GM23338 (cell line): Measurements from ENCODE around the gene COL5A2. TPM values are rescaled to one million over a fixed set of nuclear protein-coding genes. Genes with fewer than 3 reads are reported as not detected.

Source experiments
- ATAC-seq: fragments of 200-7000 bp; cut with Tn5 transposase; 3 replicates; pipeline ENCODE4 v1.9.1; 2020
- DNase-seq: peaks from one replicate; pipeline ENCODE4 v3.0.0-alpha.2; 2015; ENCODE audit warnings: low spot score
- H2AFZ ChIP-seq: fragments of 200-600 bp; sonication (generic); 2 replicates; pipeline ENCODE4 v1.8.0; 2016; ENCODE audit warnings: antibody characterized with exemption, mild to moderate bottlenecking, moderate library complexity
- H3F3A ChIP-seq: fragments of 200-600 bp; sonication (generic); replicated peaks from 2 replicates; pipeline ENCODE4 v1.8.0; 2017; ENCODE audit warnings: antibody characterized with exemption, mixed run types, low read depth
- H3K27ac ChIP-seq: fragments of 200-600 bp; sonication (generic); 2 replicates; pipeline ENCODE4 v1.6.1; 2016; ENCODE audit warnings: low read depth
- H3K27me3 ChIP-seq: fragments of 200-600 bp; sonication (generic); 2 replicates; pipeline ENCODE4 v1.8.0; 2016; ENCODE audit warnings: mild to moderate bottlenecking, mixed run types, moderate library complexity; ENCODE audit not compliant: insufficient read depth
- H3K36me3 ChIP-seq: fragments of 200-600 bp; sonication (generic); 2 replicates; pipeline ENCODE4 v1.8.0; 2016; ENCODE audit warnings: mild to moderate bottlenecking; ENCODE audit not compliant: insufficient read depth
- H3K4me1 ChIP-seq: fragments of 200-600 bp; sonication (generic); 2 replicates; pipeline ENCODE4 v1.8.0; 2016; ENCODE audit warnings: mild to moderate bottlenecking, moderate library complexity; ENCODE audit not compliant: insufficient read depth
- H3K4me2 ChIP-seq: fragments of 200-600 bp; sonication (generic); 2 replicates; pipeline ENCODE4 v1.7.1; 2017; ENCODE audit warnings: mixed run types
- H3K4me3 ChIP-seq: fragments of 200-600 bp; sonication (generic); 2 replicates; pipeline ENCODE4 v1.6.1; 2016; ENCODE audit warnings: mixed run types
- H3K79me2 ChIP-seq: fragments of 200-600 bp; sonication (generic); replicated peaks from 2 replicates; pipeline ENCODE4 v1.8.0; 2017; ENCODE audit warnings: mild to moderate bottlenecking; ENCODE audit not compliant: insufficient read depth
- H3K9me2 ChIP-seq: fragments of 200-600 bp; sonication (generic); 2 replicates; pipeline ENCODE4 v1.8.0; 2017; ENCODE audit not compliant: insufficient read depth
- H4K20me1 ChIP-seq: fragments of 200-600 bp; sonication (generic); replicated peaks from 2 replicates; pipeline ENCODE4 v1.8.0; 2017; ENCODE audit warnings: mild to moderate bottlenecking; ENCODE audit not compliant: insufficient read depth
- H3K27ac Mint-ChIP-seq: 2 replicates; pipeline ENCODE4 v1.8.0; 2020; ENCODE audit warnings: inconsistent platforms, mild to moderate bottlenecking, moderate library complexity, mixed read lengths
- H3K27me3 Mint-ChIP-seq: 3 replicates; pipeline ENCODE4 v1.8.0; 2022; ENCODE audit warnings: low read depth, mild to moderate bottlenecking, moderate library complexity, mixed read lengths, inconsistent platforms; ENCODE audit not compliant: insufficient read depth, poor library complexity
- H3K36me3 Mint-ChIP-seq: 3 replicates; pipeline ENCODE4 v1.8.0; 2021; ENCODE audit warnings: low read depth, mild to moderate bottlenecking, inconsistent platforms, moderate library complexity, mixed read lengths
- H3K4me1 Mint-ChIP-seq: 3 replicates; pipeline ENCODE4 v1.8.0; 2020; ENCODE audit warnings: mild to moderate bottlenecking, inconsistent platforms, mixed read lengths
- H3K4me3 Mint-ChIP-seq: 3 replicates; pipeline ENCODE4 v1.8.0; 2021; ENCODE audit warnings: moderate library complexity, mild to moderate bottlenecking, inconsistent platforms, mixed read lengths
- H3K9me3 Mint-ChIP-seq: 3 replicates; pipeline ENCODE4 v1.8.0; 2020; ENCODE audit warnings: moderate library complexity, mild to moderate bottlenecking, inconsistent platforms, mixed read lengths
- ZNF462 ChIP-seq: fragments of 250-450 bp; sonication (Bioruptor Pico); IDR thresholded peaks from 2 replicates; pipeline ENCODE4 v1.5.0; 2020; ENCODE audit warnings: mild to moderate bottlenecking, moderate library complexity
- polyA plus RNA-seq: library from polyadenylated mRNA; unstranded; fragments of >200 nt; fragmentation: Nextera tagmentation; extraction: Ambion mirVana; gene quantifications from 2 replicates; pipeline ENCODE4 v1.2.1, GENCODE V29; 2016
- total RNA-seq: library from RNA; depleted of rRNA; stranded (reverse); fragments of >200 nt; shearing (Covaris generic); gene quantifications from 2 replicates; pipeline ENCODE4 v1.2.3, GENCODE V29; 2014
- TF ChIP-seq, protein P1 (sequence below), 2 experiments: fragments of 200-600 bp in 1 of 2; sonication (generic) in 1 of 2; conservative IDR thresholded peaks; 2 replicates each; pipeline versions ENCODE4 v1.5.1 to v1.6.1; 2016 to 2017; ENCODE audit warnings: antibody characterized with exemption in 2 of 2, low read depth in 2 of 2, mild to moderate bottlenecking in 2 of 2, moderate library complexity in 1 of 2
- TF ChIP-seq, protein P2 (sequence below): IDR thresholded peaks from one replicate; pipeline ENCODE4 v1.6.1; 2018; ENCODE audit warnings: antibody characterized with exemption; ENCODE audit not compliant: unreplicated experiment

Gene COL5A2
- total and polyA plus RNA-seq, 2 experiments from 2014 or later = 6.7 to 19.7 TPM

DNA sequence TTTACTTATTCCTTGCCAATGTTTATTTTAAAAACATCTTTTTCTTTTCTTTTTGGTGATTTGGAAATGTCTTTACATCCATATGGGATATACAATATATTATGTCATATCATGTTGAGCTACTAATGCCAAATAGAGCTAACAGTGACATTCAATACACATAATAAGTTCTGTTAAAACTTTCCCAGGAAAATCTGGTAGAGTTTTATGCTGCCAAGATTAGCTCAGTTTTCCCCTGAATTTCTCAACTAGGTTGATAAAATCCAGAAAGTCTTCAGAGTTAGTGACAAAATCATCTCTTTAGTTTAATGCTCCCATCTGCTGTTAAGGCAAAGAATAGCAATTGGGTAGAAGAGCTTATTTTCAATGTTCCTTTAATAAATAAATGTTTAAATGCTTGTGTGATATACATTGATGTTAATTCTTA, 195.5 kb downstream of the COL5A2 start:
- Histone ChIP-seq H3K9me2 (no peaks in the 10 kb centered on the region), H3K36me3 (no peaks in the 10 kb centered on the region), H3F3A (no peaks in the 10 kb centered on the region), H2AFZ (no peak overlapping the region), H3K4me3 (no peak overlapping the region), H4K20me1 (no peaks in the 10 kb centered on the region), H3K79me2 (no peaks in the 10 kb centered on the region), H3K27ac (no peak overlapping the region), H3K4me2 (no peak overlapping the region), H3K27me3 (no peaks in the 10 kb centered on the region), H3K4me1 (no peaks in the 10 kb centered on the region)
- DNase-seq (peak; percentile 20), ATAC-seq (no peak)
- Mint-ChIP-seq H3K9me3 (no peaks in the 10 kb centered on the region), H3K36me3 (no peaks in the 10 kb centered on the region), H3K27ac (no peak overlapping the region), H3K4me1 (no peaks in the 10 kb centered on the region), H3K4me3 (no peak overlapping the region), H3K27me3 (no peaks in the 10 kb centered on the region)
- TF ChIP-seq, protein P1, sequence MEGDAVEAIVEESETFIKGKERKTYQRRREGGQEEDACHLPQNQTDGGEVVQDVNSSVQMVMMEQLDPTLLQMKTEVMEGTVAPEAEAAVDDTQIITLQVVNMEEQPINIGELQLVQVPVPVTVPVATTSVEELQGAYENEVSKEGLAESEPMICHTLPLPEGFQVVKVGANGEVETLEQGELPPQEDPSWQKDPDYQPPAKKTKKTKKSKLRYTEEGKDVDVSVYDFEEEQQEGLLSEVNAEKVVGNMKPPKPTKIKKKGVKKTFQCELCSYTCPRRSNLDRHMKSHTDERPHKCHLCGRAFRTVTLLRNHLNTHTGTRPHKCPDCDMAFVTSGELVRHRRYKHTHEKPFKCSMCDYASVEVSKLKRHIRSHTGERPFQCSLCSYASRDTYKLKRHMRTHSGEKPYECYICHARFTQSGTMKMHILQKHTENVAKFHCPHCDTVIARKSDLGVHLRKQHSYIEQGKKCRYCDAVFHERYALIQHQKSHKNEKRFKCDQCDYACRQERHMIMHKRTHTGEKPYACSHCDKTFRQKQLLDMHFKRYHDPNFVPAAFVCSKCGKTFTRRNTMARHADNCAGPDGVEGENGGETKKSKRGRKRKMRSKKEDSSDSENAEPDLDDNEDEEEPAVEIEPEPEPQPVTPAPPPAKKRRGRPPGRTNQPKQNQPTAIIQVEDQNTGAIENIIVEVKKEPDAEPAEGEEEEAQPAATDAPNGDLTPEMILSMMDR (conservative IDR thresholded peaks at IDR 0.05; ENCODE audit: low read depth in 2 of 2) = peak in 1 of 2 experiments; percentile 40; a peak in 3 of 4 replicates
- TF ChIP-seq, protein P2, sequence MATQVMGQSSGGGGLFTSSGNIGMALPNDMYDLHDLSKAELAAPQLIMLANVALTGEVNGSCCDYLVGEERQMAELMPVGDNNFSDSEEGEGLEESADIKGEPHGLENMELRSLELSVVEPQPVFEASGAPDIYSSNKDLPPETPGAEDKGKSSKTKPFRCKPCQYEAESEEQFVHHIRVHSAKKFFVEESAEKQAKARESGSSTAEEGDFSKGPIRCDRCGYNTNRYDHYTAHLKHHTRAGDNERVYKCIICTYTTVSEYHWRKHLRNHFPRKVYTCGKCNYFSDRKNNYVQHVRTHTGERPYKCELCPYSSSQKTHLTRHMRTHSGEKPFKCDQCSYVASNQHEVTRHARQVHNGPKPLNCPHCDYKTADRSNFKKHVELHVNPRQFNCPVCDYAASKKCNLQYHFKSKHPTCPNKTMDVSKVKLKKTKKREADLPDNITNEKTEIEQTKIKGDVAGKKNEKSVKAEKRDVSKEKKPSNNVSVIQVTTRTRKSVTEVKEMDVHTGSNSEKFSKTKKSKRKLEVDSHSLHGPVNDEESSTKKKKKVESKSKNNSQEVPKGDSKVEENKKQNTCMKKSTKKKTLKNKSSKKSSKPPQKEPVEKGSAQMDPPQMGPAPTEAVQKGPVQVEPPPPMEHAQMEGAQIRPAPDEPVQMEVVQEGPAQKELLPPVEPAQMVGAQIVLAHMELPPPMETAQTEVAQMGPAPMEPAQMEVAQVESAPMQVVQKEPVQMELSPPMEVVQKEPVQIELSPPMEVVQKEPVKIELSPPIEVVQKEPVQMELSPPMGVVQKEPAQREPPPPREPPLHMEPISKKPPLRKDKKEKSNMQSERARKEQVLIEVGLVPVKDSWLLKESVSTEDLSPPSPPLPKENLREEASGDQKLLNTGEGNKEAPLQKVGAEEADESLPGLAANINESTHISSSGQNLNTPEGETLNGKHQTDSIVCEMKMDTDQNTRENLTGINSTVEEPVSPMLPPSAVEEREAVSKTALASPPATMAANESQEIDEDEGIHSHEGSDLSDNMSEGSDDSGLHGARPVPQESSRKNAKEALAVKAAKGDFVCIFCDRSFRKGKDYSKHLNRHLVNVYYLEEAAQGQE = no peak
- no peak for TF ChIP-seq ZNF462
